ENCODE results near the gene VWC2L.

VWC2L gene

DNA sequence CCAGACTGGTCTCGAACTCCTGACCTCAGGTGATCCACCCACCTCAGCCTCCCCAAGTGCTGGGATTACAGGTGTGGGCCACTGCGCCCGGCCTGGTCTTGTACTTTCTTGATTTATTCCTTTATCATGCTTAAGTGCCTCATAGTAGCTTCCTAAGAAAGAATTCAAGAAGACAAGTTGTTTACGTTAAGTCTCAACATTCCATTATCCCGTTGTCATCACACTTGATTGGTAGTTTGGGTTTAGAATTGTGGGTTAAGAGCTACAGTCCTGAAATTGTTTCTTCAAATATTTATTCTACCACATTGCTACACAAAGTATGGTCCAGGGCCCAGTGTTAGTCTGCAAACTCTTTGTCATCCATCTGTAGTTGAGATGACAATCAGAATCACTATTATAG lies 194.0 kb downstream of the VWC2L start:
- DNase-seq = no peak

DNA sequence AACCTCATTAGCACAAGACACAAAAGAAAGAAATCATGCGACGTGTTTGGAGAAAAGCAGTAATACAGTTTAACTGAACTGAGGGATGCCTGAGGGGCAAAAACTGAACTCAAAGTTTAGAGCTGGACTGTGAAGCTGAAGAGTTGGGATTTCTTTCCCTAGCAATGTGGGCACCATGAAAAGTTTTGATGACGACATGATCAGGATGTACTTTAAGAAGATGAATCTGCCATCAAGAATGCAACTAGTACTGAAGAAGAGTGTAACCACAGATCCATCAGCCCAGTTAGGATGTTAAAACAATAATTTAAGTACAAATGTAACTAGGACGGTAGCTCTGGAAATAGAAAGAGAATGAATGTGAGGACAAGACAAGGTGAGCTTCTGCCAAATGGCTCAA lies 196.2 kb downstream of the VWC2L start:
- no peak for DNase-seq

DNA sequence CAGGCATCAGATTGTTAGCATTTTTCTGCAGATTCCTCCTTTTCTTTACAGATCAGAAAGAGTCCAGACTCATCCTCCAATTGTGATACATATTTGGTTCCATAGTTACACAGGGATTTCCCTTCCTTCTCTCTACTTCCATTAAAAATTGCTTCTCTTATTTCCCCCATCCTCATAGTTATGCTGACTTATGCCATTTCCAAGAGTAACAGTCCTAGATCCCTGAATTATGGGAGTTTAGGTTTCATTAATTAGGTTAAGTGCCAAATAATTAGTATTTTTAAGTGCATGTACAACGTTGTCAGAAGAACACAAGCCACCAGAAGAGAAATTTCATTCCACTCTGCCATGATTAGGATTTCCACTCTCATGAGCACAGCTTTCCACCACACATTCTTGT lies 200.2 kb downstream of the VWC2L start:
- no peak for DNase-seq

DNA sequence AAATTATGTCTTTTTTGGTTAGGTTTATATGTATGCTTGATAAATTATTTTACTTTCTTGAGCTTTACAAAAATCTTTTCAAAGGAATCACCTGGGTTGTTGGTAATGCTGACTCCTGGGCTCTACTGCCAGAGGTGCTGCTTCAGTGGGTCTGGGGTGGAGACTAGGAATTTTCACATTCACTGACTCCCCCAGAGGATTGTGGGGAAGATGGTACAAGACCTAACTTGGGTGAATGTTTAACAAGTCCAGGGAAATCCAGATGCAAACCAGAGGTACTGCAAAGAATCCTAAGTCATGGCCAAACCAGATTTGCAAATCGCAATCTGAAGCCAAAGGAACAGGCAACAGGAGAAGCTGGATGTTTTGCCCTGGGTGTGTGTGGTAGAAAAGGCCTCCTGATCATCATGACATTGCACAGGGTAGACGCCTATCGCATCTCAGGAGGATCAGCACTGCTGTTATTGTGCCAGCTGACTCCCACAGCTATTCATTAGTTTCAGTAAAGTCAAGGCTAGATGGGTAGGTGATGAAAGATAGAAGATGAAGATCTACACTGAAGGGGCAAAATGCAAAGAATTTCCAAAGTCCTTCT lies 213.4 kb downstream of the VWC2L start:
- DNase-seq = no peak

DNA sequence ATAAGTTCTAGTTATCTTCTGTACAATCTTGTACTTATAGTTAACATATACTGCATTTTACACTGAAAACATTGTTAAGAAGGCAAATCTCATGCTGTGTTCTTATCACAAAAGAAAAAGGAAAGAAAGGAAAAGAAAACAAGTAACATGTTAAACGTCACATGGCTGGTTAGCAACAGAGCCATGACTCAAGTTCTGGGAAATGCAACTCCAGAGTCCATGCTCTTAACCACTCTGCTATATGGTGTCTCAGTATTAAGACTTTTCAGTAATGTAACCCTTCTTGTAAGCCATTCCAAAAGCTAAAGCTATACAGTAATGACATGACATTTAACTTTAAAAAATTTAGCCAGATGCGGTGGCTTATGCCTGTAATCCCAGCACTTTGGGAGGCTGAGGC lies 217.2 kb downstream of the VWC2L start:
- no peak for DNase-seq
